ENCODE measurements around the gene GTF2A1L. TPM values are rescaled to one million over a fixed set of nuclear protein-coding genes. Genes with fewer than 3 reads are reported as not detected.
"Not testable (repeated sequence)": the region's sequence is repeated elsewhere in the genome, so short reads cannot be mapped to it uniquely, and the experiment has no call there.

GTF2A1L gene
- polyA plus RNA-seq, 12 donors = 0.30 to 0.97 (median 0.50) TPM; not detected in 7

DNA sequence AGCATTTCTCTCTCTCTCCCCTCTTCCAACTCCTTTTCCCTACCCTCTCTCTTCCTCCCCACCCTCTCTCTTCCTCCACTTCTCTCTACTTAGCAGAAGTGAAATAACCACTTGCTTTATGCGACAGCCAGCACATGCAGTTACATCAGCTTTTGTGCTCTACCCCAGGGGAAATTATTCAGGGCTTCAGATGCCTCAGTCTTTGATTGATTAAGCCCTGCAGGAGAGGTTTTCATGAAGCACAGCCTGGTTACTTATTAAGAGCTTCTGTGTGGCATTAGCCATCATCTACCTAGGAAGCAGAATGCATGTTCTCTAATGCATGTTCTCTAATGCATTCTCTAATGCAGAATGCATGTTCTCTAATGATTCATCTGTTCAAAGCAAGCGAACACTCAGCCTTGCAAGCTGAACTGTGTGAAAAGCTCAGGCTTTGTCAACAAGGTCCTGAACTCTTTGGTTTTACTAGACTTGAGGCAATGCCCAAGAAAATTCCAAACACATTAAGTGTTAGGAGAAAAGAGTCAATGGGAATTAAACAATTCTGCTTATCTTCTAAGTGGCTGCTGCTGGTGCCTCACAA, 81.8 kb downstream of the GTF2A1L start:
- no peak for DNase-seq

DNA sequence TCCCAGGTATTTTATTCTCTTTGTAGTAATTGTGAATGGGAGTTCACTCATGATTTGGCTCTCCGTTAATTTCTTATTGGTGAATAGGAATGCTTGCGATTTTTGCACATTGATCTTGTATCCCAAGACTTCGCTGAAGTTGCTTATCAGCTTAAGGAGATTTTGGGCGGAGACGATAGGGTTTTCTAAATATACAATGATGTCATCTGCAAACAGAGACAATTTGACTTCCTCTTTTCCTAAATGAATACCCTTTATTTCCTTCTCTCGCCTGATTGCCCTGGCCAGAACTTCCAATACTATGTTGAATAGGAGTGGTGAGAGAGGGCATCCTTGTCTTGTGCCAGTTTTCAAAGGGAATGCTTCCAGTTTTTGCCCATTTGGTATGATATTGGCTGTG, 86.0 kb downstream of the GTF2A1L start:
- not testable (repeated sequence) for DNase-seq

DNA sequence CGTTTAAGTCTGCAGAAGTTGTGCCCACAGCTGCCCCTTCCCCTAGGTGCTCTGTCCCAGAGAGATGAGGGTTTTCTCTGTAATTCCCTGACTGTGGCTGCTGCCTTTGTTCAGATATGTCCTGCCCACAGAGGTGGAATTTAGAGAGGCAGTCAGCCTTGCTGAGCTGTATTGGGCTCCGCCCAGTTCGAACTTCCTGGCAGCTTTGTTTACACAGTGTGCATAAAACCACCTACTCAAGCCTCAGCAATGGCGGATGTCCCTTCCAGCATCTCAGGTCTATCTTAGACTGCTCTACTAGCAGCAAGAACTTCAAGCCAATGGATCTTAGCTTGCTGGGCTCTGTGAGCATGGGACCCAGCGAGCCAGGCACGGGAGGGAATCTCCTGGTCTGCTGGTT, 89.8 kb downstream of the GTF2A1L start:
- no peak for DNase-seq

DNA sequence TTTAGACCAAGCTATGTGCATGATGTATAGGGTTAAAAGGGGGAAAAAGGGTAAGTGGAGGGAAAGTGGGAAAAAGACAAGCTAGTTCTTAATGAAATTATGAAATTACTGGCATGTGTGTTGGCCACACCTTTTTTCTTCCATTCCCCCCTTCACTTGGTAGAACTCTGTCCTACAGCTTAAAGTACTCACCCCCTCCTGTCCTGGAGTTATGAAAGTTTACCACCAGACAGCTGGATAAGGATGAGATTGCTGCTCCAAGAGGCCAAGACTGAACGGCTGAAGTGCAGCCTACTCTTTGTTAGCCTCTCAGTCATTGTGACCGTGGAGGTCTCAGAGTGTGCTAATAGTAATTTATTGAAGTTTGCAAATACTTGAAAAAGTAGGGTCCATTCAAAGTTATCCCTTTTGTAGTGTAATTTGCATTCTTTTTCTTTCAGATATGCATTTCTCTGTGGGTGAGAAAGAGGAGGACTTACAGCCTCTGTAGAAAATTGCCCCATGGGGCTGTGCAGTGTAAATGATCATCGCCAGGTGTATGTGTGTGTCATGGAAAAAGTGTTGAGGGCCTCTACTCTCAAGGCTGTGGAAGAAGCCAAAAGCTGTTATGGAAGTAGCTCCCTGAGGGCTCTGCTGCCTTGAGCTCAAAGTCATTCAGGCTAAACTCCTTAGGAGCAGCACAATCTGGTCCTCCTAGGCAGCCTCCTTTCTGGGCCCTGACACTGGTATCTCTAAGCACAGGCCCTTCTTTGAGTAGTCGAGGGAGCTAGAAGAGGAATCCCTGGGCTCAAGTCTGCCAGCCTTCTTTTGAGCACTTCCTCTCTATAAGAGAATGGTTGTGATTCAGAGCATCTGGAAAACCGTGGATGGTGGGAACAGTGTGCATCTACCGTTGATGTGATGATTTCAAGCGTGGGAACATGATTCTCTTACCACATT, 91.7 kb downstream of the GTF2A1L start:
- no peak for DNase-seq

DNA sequence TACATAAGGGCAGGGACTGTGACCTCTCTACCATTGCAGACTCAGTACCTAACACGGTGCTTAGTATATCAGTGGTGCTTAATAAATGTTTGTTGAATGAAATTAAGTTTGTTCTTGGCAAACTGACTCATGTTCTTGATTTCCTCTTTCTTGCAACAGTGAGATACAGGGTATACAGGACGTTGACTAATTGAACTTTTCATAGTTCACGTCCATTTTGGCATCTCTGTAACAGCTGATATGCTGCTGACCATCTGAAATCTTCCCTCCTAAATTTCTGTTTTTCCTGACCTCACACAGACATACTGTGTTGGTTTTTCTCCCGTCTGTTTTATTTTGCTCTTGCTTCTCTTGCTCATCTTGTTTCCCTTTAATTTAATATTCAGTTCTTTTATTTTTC, 93.7 kb downstream of the GTF2A1L start:
- DNase-seq = no peak

DNA sequence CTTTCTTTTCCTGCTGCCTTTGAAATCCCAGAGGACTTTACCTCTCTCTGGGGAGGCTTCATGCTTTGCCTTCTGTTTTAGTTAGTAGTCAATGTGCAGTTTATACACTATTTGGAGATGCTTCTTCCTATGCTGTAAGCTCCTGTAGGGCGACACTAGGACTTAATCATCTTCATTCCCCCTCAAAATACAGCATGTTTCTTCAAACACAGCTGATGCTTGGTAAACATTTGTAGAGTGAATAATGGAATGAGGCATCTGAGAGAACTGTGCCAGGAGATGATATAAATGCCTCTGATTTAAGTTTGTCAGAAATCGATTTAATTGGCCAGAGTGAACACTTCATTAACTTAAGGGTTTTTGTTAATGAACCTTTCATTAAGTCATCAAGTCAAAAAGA, 94.5 kb downstream of the GTF2A1L start:
- DNase-seq = no peak

DNA sequence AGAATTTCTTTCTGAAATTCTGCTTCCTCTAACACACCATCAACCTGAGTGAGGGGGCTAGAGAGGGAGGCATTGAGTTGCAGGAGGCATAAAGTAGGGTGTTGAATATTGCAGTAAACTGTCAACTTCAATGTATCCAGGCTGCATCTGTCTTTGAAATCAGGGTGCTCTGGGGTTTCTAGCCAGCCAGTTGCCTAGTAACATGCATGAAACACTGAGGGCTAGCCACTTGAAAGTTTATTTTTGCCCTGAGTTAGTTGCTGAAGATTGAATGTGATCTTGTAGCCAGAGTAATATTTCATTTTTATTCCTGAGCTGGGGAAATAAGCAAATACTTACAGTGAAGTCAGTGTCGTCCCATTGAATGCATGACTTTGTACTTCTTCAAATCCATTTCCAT, 96.0 kb downstream of the GTF2A1L start:
- DNase-seq = no peak

DNA sequence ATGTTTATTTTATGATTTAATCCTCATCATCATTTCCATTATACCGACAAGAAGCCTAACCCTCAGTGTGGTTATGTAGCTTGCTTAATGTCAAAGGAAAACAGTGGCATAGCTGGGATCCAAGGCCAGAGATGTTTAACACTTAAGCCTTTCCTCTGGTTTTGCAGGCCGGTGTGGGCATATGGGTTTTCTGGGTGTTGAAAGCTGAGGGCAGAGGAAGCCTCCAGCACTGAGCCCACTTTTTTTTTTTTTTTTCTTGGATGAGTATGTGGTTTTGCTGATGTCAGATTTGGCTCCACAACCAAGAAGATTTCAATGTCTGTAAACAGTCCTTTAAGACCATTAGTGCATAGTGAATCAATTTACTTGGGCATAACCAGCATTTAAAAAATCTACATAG, 96.6 kb downstream of the GTF2A1L start:
- no peak for DNase-seq

DNA sequence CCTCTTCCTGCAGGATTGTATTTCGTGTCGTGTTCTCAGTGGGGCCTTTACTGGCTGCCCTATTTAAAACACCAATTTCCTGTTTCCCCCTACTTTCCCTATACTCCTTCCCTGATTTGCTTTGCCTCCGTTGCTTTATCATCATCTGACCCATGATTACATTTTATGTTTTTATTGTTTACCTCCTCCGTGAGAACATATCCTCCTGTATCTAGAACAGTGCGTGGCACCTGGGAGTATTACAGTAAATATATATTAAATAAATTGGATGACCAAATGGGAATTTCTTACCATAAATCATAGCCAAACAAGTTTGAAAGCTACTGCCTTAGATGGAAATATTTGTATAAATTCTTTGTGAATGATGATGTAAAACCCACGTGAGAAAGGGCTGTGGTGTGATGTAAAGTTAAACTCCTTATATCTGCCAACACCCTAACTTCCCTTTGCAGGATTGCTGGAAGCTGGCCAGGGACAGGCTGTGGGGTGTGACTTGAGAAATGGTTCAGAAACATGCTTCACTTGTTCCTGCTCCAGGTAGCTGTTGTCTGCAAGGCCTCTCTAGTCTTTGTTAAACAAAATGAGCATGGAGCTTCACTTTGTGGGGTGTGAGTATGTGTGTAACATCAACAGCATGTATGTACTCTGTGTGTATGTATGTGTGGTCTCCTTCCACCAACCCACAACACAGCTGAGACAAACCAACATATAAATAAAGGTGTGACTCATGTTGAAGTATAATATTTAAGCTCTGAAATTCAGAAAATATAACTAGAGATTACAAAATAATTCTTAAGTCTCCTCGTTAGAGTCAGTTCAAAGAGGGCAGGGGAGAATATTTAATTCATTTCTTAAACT, 97.6 kb downstream of the GTF2A1L start:
- DNase-seq = no peak

DNA sequence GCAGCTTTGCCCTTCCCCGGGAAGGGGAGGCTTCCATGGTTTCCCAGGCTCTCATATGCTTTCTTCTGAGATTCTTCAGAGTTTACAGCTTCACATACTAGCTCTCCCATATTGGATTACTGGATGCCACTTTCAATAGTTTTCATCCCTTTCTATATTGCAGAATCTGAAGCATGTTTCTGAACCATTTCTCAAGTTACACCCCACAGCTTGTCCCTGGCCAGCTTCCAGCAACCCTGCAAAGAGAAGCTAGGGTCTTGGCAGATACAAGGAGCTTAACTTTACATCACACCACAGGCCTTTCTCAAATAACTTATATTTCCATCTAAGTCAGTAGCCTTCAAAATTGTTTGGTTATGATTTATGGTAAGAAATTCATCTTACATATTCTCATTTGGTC, 98.3 kb downstream of the GTF2A1L start:
- no peak for DNase-seq

DNA sequence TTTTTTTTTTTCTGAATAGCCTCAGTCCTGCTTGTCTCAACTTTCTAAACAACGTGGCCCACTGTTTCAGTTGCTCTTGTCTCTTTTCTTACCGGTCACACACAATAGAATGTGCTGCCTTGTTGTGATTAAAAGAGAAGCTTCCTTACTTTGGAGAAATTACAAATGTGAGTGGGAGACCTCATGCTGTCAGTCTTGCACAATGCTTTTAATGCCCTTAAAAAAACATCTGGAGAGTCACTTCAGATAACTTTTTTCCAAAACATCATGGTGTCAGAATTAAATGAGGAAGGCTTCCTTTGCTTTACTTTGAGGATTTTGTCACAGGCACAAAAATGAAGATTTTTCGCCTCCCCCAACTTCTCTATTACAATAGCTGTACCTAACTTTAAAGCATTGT, 100.2 kb downstream of the GTF2A1L start:
- no peak for DNase-seq

DNA sequence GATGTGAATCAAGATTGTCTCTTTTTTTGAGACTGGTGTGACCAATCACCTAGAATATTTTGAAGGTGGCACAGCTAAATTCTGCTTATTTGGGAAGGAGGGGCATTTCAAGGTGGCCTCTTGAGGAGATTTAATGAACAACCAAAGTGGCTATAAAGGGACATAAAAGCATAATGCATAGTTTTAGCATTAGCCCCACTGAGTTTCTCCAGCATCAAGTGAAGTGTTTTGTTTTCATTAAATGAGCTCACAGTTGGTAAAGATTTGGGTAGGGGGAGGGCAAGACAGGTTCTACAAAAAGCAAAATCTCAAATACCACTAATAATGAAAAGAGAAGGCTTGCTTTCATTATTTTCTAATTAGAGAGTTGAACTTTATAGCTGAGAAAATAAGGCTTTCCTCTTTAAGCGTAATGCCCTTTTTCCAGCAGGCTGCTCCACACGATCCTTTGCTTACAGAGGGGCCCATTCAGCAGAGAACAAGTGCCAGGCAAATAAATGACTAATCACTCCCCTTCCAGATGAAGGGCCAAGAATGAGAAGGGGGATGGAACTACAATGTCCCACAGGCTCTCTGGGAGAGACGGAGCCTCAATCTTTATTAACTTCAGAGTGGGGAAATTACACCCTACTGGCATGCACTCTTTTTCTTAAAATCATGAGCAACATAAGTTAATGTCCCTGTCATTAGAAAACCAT, 102.0 kb downstream of the GTF2A1L start:
- DNase-seq = no peak

DNA sequence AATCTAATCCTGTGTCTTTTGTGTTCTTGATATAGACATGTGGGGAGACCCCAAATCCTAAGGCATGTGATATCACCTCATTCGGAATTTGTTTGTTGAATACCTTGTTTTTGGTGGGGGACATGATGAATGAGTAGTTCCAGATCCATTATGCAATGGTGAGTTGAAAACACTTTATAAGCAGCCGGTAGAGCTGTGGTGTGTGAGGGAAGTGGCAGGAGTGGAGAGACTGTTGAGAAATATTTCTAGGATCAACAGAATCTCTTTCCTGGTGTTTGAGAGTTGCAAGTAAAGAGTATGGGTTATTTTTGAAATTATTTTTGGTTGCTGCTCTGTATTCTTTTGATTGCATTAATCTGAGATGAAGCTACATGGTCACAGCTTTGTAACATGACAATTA, 103.5 kb downstream of the GTF2A1L start:
- DNase-seq = no peak

DNA sequence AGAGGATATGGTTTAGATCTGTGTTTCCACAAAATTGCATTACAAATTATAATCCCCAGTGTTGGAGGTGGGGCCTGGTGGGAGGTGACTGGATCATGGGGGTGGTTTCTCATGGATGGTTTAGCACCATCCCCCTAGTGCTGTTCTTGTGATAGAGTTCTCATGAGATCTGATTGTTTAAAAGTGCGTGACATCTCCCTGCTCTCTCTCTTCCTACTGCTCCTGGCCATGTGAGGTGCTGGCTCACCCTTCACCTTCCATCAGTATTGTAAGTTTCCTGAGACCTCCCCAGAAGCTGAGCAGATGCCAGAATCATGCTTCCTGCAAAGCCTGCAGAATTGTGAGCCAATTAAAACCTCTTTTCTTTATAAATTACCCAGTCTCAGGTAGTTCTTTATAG, 104.7 kb downstream of the GTF2A1L start:
- DNase-seq = no peak

DNA sequence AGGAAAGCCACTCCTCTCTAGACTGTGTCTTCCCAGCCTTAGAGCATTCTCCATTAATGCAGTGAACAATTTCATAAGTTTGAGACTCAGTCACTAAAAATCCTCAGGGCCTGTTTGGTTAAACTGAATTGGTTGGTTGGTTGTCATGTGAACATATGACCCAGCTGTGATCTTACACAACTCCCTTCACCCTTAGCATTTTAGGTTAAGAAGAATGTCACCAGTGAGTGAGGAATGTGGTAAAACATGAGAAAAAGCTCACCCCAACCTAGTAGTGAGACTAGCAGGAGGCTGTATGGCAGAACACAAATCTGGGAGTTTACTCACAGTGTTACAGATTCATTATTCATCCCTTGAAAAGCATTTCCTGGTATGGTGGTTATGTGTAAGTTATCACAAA, 105.5 kb downstream of the GTF2A1L start:
- no peak for DNase-seq

DNA sequence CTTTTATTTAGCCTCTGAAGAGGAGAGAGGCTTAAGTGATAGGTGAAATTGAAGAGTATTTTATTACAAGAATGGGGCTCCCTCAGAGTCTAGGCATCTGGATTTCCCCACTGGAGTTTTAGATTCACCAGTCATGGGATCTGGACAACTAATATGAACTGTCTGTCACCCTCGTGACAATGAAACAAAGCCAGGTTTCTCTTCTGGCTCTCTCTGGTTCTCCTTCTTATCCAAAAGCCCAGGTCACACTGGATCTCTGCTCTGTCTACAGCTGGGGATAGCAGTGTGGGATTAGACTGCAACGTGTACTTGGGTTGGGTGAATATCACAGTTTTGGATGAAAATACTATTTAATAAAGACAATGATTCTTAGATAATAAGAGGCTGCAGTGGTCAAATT, 106.6 kb downstream of the GTF2A1L start:
- no peak for DNase-seq

DNA sequence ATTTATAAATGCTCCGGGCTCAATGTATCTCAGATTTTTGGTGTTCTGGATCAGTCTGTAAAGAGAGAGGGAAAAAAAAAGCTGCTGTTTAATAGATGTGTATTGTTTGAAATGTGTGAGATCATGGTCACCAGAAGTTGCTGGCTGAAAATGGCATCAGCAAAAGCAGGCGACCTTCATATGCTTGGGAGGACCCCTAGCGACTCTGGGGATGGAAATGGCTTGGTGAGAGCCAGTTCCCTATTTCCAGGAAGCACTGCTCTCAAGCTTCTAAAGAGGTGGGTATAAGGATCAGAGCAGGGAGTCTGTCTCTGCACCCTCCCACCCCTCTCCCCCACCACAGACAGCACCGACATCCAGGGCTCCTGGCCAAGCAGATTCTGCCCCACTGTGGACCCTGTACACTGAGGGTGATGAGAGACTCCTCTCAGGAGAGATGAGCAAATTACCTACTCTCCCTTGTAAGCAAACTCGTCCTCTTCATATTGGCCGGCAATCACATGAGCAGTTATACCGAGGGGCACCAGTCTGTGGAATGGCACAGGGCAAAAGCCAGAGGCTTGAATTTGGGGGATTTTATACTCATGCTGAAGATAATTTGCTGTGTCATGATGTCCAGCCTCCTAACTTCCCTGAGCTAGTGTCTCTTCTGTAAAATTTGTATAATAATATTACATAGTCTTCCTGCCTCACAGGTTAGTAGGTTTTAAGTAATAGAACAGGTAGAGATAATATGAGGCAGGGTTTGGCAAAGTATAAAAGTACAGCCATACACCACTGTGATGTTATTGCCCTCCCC, 108.2 kb downstream of the GTF2A1L start:
- DNase-seq = no peak

DNA sequence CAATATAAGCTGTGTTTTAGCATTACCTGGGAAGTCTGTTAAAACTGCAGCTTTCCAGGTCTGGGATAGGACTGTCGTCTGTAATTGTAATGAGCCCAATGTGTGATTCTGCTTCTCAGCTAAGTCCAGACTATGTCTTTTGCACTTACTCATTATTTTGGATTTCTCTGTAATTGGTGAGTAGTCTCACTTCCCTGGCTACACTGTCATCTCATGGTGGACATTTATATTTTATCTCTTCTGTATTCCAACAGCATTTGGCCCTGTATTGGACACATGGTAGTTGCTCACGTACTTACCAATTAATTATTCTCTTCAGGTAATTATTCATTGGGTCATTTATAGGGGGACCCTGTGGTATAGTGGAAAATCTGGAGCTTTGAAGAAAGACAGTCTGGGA, 109.9 kb downstream of the GTF2A1L start:
- DNase-seq = no peak

DNA sequence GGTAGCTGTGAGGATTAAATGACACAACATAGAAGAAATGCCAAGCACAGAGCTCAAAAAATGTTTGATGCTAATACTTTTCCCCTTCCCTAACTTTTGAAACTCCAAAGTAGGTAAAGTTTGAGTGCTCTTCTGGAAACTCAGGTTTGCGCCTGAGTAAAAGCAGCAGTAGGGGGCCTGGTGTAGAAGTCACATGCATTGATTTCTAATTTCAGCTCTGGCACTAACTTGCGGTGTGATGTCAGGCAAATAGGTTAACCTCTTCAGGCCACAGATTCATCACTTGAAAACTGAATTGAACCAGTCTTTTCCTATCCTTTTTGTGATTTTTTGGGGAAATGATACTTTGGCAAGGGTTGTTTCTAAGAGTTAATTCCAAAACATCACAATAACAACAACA, 110.6 kb downstream of the GTF2A1L start:
- no peak for DNase-seq

DNA sequence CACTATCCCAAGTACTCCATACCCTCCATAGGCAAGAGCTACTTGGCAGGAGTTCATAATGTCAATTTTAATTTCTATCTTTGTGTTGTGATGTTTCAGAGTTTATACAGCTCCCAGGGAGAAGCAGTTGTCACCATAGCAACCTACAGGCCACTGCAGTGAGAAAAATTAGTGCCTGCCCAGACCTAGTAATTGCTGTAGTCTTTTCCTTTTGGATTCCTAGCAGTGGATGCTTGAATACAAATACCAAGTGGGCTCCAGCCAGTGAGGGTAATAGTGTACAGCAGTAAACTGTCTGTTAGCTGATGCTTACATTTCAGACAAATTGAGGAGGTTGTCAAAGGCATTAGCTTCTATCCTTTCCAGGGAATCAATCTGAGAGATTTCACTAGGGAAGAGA, 111.2 kb downstream of the GTF2A1L start:
- DNase-seq = no peak
